HG02759 (cell line): ENCODE results near the gene EGLN2.
"Not testable (repeated sequence)": the region's sequence is repeated elsewhere in the genome, so short reads cannot be mapped to it uniquely, and the experiment has no call there.

ENCODE experiments used
- ATAC-seq: cut with Tn5 transposase; IDR thresholded peaks from one replicate; pipeline ENCODE4 v1.9.1; 2021; ENCODE audit warnings: mild to moderate bottlenecking, moderate library complexity; ENCODE audit not compliant: unreplicated experiment

The EGLN2 gene

DNA sequence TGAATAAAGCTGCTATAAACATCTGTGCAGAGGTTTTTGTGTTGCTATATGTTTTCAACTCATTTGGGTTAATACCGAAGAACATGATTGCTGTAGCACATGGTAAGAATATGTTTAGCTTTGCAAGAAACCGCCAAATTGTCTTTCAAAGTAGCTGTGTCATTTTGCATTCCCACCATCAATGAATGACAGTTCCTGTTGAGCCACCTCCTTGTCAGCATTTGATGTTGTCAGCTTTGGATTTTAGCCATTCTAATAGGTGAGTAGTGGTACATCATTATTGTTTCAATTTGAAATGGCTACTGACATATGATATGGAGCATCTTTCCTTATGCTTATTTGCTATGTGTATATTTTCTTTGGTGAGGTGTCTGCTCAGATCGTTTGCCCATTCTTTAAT, 43.0 kb downstream of the EGLN2 start:
- ATAC-seq: not testable (repeated sequence)

GRCh38 chr19:40842997-40843652, 44.1 kb downstream of the EGLN2 start:
- ATAC-seq: not testable (repeated sequence)

- not testable (repeated sequence) for ATAC-seq
These were observed 44.7 kb downstream of the EGLN2 start for GRCh38 chr19:40843653-40844052.

- ATAC-seq: not testable (repeated sequence)
These were observed 47.7 kb downstream of the EGLN2 start for GRCh38 chr19:40846722-40847121.

DNA sequence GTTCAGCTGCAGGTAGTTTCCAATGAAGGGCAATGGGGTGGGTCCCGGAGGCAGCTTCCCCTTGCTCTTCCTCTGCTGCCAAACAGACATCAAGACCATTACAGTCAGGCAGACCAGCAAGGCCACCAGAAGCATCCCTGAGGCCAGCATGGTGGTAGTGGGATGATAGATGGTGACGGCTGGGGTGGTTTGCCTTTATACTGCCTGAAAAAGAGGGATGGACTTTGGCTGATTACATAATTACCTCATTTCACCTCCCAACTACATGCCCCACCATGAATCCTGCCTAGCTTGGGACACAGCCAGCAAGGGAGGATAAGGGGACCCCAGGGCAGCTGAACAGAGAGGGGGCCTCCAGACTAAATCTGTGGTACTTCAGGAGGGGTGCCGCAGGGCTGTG, 51.3 kb downstream of the EGLN2 start, which contains the start of gene CYP2A6:
TSS of gene CYP2A6 (minus strand) at position 171 of the 400 bp plus-strand sequence. CDS start at position 150, 21 bp downstream.
- not testable (repeated sequence) for ATAC-seq

- ATAC-seq: not testable (repeated sequence)
These were observed 53.6 kb downstream of the EGLN2 start for GRCh38 chr19:40852467-40853152.
